Testis (tissue), 2 donors: ENCODE measurements around the gene NUP62.

Experiments
- POLR2A ChIP-seq: fragments of 450-650 bp; IDR thresholded peaks from one replicate; pipeline ENCODE4 v1.6.1; 2017; ENCODE audit warnings: antibody characterized with exemption, mild to moderate bottlenecking, moderate library complexity
- TF ChIP-seq, protein P1 (sequence below), 3 experiments: fragments of 450-650 bp in 2 of 3; fragments of 200-600 bp in 1 of 3; sonication (generic) in 1 of 3; IDR thresholded peaks; one replicate each; pipeline ENCODE4 v1.5.1; 2016 to 2019; ENCODE audit warnings: antibody characterized with exemption in 3 of 3, mild to moderate bottlenecking in 2 of 3, moderate library complexity in 1 of 3

DNA sequence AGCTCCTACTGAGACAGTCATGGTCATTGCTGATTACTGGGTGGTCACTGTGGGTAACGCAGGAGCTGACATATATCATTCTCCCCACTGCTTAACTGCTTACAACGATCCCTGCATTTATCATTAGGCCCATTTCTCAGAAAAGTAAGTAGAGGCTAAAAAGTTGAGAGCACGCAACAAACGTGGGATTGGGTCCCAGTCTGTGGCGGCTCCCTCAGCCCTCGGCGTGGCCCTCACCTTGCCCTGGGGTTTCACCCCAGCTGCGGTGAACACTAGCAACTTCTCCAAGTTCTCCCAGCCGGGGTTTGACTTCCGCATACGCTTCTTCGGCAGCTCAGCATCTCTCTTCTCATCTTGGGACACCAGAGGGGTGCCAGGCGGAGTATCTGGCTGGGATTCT is 64.4 kb downstream of the NUP62 start:
- TF ChIP-seq, protein P1, sequence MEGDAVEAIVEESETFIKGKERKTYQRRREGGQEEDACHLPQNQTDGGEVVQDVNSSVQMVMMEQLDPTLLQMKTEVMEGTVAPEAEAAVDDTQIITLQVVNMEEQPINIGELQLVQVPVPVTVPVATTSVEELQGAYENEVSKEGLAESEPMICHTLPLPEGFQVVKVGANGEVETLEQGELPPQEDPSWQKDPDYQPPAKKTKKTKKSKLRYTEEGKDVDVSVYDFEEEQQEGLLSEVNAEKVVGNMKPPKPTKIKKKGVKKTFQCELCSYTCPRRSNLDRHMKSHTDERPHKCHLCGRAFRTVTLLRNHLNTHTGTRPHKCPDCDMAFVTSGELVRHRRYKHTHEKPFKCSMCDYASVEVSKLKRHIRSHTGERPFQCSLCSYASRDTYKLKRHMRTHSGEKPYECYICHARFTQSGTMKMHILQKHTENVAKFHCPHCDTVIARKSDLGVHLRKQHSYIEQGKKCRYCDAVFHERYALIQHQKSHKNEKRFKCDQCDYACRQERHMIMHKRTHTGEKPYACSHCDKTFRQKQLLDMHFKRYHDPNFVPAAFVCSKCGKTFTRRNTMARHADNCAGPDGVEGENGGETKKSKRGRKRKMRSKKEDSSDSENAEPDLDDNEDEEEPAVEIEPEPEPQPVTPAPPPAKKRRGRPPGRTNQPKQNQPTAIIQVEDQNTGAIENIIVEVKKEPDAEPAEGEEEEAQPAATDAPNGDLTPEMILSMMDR (IDR thresholded peaks at IDR 0.05), result peak in 1 of 3 experiments; percentile 0
- no peak for TF ChIP-seq POLR2A
